Measurements from ENCODE around the gene PGGHG.

The PGGHG gene

GRCh38 chr11:342328-342727, 53.4 kb downstream of the PGGHG start:
- H3K4me3 ChIP-seq (ENCODE audit: low read depth, low read length): no peak overlapping the region
- TF ChIP-seq CTCF (IDR thresholded peaks at IDR 0.05; ENCODE audit: control insufficient read depth, extremely low read depth, insufficient read depth): no peak
- no peak for DNase-seq (ENCODE audit: low read depth)

GRCh38 chr11:344836-345578, 56.1 kb downstream of the PGGHG start:
- H3K4me3 ChIP-seq (ENCODE audit: low read depth, low read length): no peak overlapping the region
- no peak for TF ChIP-seq CTCF (IDR thresholded peaks at IDR 0.05; ENCODE audit: control insufficient read depth, extremely low read depth, insufficient read depth)
- no peak for DNase-seq (ENCODE audit: low read depth)

Measured in LNCaP clone FGC (cell line).